Measurements from ENCODE around the gene LRMDA. TPM values are rescaled to one million over a fixed set of nuclear protein-coding genes. Genes with fewer than 3 reads are reported as not detected.
"Not testable (repeated sequence)": the region's sequence is repeated elsewhere in the genome, so short reads cannot be mapped to it uniquely, and the experiment has no call there.

The LRMDA gene
- total RNA-seq, 1 donor from 2014 or later: 19.4 TPM

GRCh38 chr10:76576276-76576962 lies 1145.0 kb downstream of the LRMDA start:
- no peaks in the 10 kb centered on the region for H3K36me3 Mint-ChIP-seq (ENCODE audit: low read depth, unreplicated experiment)
- H3K4me3 Mint-ChIP-seq (ENCODE audit: unreplicated experiment): no peak overlapping the region
- DNase-seq (ENCODE audit: low spot score): no peak
- H3K27ac Mint-ChIP-seq (ENCODE audit: unreplicated experiment): no peak overlapping the region
- H3K4me1 Mint-ChIP-seq (ENCODE audit: unreplicated experiment): peaks cover 4% of the 10 kb centered on the region
- no peak for TF ChIP-seq CTCF (IDR thresholded peaks at IDR 0.05; ENCODE audit: unreplicated experiment)
- H3K9me3 Mint-ChIP-seq (ENCODE audit: unreplicated experiment): no peaks in the 10 kb centered on the region
- peaks cover 4% of the 10 kb centered on the region for H3K27me3 Mint-ChIP-seq (ENCODE audit: unreplicated experiment)

- Mint-ChIP-seq H3K9me3 (ENCODE audit: unreplicated experiment) (no peaks in the 10 kb centered on the region), H3K4me1 (ENCODE audit: unreplicated experiment) (peaks cover 4% of the 10 kb centered on the region)
- DNase-seq (ENCODE audit: low spot score): no peak
Observed at GRCh38 chr10:76577455-76577854, 1146.0 kb downstream of the LRMDA start.

GRCh38 chr10:76581506-76582256 lies 1150.3 kb downstream of the LRMDA start:
- Mint-ChIP-seq H3K27ac (ENCODE audit: unreplicated experiment) (no peak overlapping the region), H3K9me3 (ENCODE audit: unreplicated experiment) (no peaks in the 10 kb centered on the region), H3K4me3 (ENCODE audit: unreplicated experiment) (no peak overlapping the region), H3K36me3 (ENCODE audit: low read depth, unreplicated experiment) (no peaks in the 10 kb centered on the region), H3K4me1 (ENCODE audit: unreplicated experiment) (peaks cover 4% of the 10 kb centered on the region), H3K27me3 (ENCODE audit: unreplicated experiment) (peaks cover 2% of the 10 kb centered on the region)
- no peak for TF ChIP-seq CTCF (IDR thresholded peaks at IDR 0.05; ENCODE audit: unreplicated experiment)
- no peak for DNase-seq (ENCODE audit: low spot score)

More at GRCh38 chr10:76577455-76577854, 1146.0 kb downstream of the LRMDA start:
- Mint-ChIP-seq H3K27me3 (ENCODE audit: unreplicated experiment) (peaks cover 4% of the 10 kb centered on the region), H3K36me3 (ENCODE audit: low read depth, unreplicated experiment) (no peaks in the 10 kb centered on the region), H3K27ac (ENCODE audit: unreplicated experiment) (no peak overlapping the region), H3K4me3 (ENCODE audit: unreplicated experiment) (no peak overlapping the region)
- no peak for TF ChIP-seq CTCF (IDR thresholded peaks at IDR 0.05; ENCODE audit: unreplicated experiment)

GRCh38 chr10:76582531-76582930 lies 1151.1 kb downstream of the LRMDA start:
- H3K27me3 Mint-ChIP-seq (ENCODE audit: unreplicated experiment): peaks cover 2% of the 10 kb centered on the region
- H3K4me1 Mint-ChIP-seq (ENCODE audit: unreplicated experiment): peaks cover 4% of the 10 kb centered on the region
- no peaks in the 10 kb centered on the region for H3K9me3 Mint-ChIP-seq (ENCODE audit: unreplicated experiment)
- no peak overlapping the region for H3K27ac Mint-ChIP-seq (ENCODE audit: unreplicated experiment)
- H3K36me3 Mint-ChIP-seq (ENCODE audit: low read depth, unreplicated experiment): no peaks in the 10 kb centered on the region
- no peak for DNase-seq (ENCODE audit: low spot score)
- TF ChIP-seq CTCF (IDR thresholded peaks at IDR 0.05; ENCODE audit: unreplicated experiment): no peak
- no peak overlapping the region for H3K4me3 Mint-ChIP-seq (ENCODE audit: unreplicated experiment)

GRCh38 chr10:76583711-76584161 lies 1152.3 kb downstream of the LRMDA start:
- H3K27ac Mint-ChIP-seq (ENCODE audit: unreplicated experiment): no peak overlapping the region
- H3K36me3 Mint-ChIP-seq (ENCODE audit: low read depth, unreplicated experiment): no peaks in the 10 kb centered on the region
- peaks cover 1% of the 10 kb centered on the region for H3K4me1 Mint-ChIP-seq (ENCODE audit: unreplicated experiment)
- H3K4me3 Mint-ChIP-seq (ENCODE audit: unreplicated experiment): no peak overlapping the region
- no peak for DNase-seq (ENCODE audit: low spot score)
- no peaks in the 10 kb centered on the region for H3K9me3 Mint-ChIP-seq (ENCODE audit: unreplicated experiment)
- H3K27me3 Mint-ChIP-seq (ENCODE audit: unreplicated experiment): no peaks in the 10 kb centered on the region
- TF ChIP-seq CTCF (IDR thresholded peaks at IDR 0.05; ENCODE audit: unreplicated experiment): no peak

GRCh38 chr10:76584466-76584865 lies 1153.0 kb downstream of the LRMDA start:
- not testable (repeated sequence) for DNase-seq (ENCODE audit: low spot score); H3K36me3 Mint-ChIP-seq (ENCODE audit: low read depth, unreplicated experiment); H3K27me3 Mint-ChIP-seq (ENCODE audit: unreplicated experiment); H3K9me3 Mint-ChIP-seq (ENCODE audit: unreplicated experiment); H3K4me1 Mint-ChIP-seq (ENCODE audit: unreplicated experiment); H3K4me3 Mint-ChIP-seq (ENCODE audit: unreplicated experiment); H3K27ac Mint-ChIP-seq (ENCODE audit: unreplicated experiment)
